Sigmoid colon (tissue), 7 donors: ENCODE data around the gene TANGO2. TPM values are rescaled to one million over a fixed set of nuclear protein-coding genes. Genes with fewer than 3 reads are reported as not detected.

Experiments
- DNase-seq: peaks from one replicate; pipeline ENCODE4 v3.0.0-alpha.2; 2019
- H3K27ac ChIP-seq, 4 donors: fragments of 200-600 bp; sonication (generic); one replicate each; pipeline ENCODE4 v1.5.1; 2016 to 2019; ENCODE audit warnings: mild to moderate bottlenecking in 1 of 4
- H3K27me3 ChIP-seq, 3 donors: fragments of 200-600 bp; sonication (generic); one replicate each; pipeline ENCODE4 v1.5.1; 2019; ENCODE audit warnings: mild to moderate bottlenecking in 1 of 3
- H3K36me3 ChIP-seq, 4 donors: fragments of 200-600 bp; sonication (generic); one replicate each; pipeline ENCODE4 v1.5.1; 2016 to 2019
- H3K4me1 ChIP-seq, 4 donors: fragments of 200-600 bp; sonication (generic); one replicate each; pipeline ENCODE4 v1.5.1; 2017 to 2019
- H3K4me3 ChIP-seq, 4 donors: fragments of 200-600 bp; sonication (generic); one replicate each; pipeline ENCODE4 v1.5.1; 2017 to 2019; ENCODE audit warnings: mild to moderate bottlenecking in 2 of 4, moderate library complexity in 1 of 4
- H3K9me3 ChIP-seq, 4 donors: fragments of 200-600 bp in 3 of 4; sonication (generic) in 3 of 4; one replicate each; pipeline versions ENCODE4 v1.5.1 to v1.6.1; 2013 to 2019
- EP300 ChIP-seq, 4 donors: sonication (generic); formaldehyde crosslinking; IDR thresholded peaks; one replicate each; pipeline ENCODE4 v1.6.1; 2017; ENCODE audit warnings: antibody characterized with exemption in 4 of 4
- POLR2A ChIP-seq, 2 donors: fragments of 450-650 bp; IDR thresholded peaks; one replicate each; pipeline ENCODE4 v1.6.1; 2016; ENCODE audit warnings: antibody characterized with exemption in 2 of 2, mild to moderate bottlenecking in 2 of 2, moderate library complexity in 2 of 2
- POLR2AphosphoS5 ChIP-seq, 4 donors: sonication (generic); formaldehyde crosslinking; IDR thresholded peaks; one replicate each; pipeline ENCODE4 v1.6.1; 2017; ENCODE audit warnings: antibody characterized with exemption in 4 of 4
- WGBS, 2 donors: extraction: QIAGEN DNeasy Blood & Tissue Kit; methylation state at CpG; one replicate each; pipeline ENCODE4 v1.1.7; 2013; 5-methylcytosine and 5-hydroxymethylcytosine counted together
- intact Hi-C: fragments of 100-400 bp; cut with DNase I; formaldehyde crosslinking; loops from one replicate; pipeline ENCODE4 v1.15.1; 2023
- polyA plus RNA-seq, 3 donors: library from polyadenylated mRNA; stranded (reverse); fragments of 200-250 nt; gene quantifications; one replicate each; pipeline ENCODE4 v1.2.3, GENCODE V29; 2013
- total RNA-seq, 4 donors: library from RNA; depleted of rRNA; stranded (reverse); fragments of >200 nt; gene quantifications; one replicate each; pipeline ENCODE4 v1.1.0, GENCODE V29; 2016
- TF ChIP-seq, protein P1 (sequence below), 4 experiments: fragments of 450-650 bp in 3 of 4; fragments of 200-600 bp in 1 of 4; IDR thresholded peaks; one replicate each; pipeline ENCODE4 v1.5.1; 2016 to 2019; ENCODE audit warnings: antibody characterized with exemption in 4 of 4, mild to moderate bottlenecking in 3 of 4, moderate library complexity in 2 of 4
- donor health status: healthy with polysubstance abuse.
- donor health status: Bipolar disorder and iron deficiency.
- donor health status: healthy.

The TANGO2 gene
- total and polyA plus RNA-seq, 7 donors: 24.2 to 46.2 (median 31.6) TPM

- intact Hi-C loops: no loop called here
- TF ChIP-seq POLR2A (IDR thresholded peaks at IDR 0.05): no peak
- TF ChIP-seq, protein P1, sequence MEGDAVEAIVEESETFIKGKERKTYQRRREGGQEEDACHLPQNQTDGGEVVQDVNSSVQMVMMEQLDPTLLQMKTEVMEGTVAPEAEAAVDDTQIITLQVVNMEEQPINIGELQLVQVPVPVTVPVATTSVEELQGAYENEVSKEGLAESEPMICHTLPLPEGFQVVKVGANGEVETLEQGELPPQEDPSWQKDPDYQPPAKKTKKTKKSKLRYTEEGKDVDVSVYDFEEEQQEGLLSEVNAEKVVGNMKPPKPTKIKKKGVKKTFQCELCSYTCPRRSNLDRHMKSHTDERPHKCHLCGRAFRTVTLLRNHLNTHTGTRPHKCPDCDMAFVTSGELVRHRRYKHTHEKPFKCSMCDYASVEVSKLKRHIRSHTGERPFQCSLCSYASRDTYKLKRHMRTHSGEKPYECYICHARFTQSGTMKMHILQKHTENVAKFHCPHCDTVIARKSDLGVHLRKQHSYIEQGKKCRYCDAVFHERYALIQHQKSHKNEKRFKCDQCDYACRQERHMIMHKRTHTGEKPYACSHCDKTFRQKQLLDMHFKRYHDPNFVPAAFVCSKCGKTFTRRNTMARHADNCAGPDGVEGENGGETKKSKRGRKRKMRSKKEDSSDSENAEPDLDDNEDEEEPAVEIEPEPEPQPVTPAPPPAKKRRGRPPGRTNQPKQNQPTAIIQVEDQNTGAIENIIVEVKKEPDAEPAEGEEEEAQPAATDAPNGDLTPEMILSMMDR (IDR thresholded peaks at IDR 0.05): no peak
- WGBS, 2 donors: 84% methylated on average over 10 of the region's 10 CpGs
- Histone ChIP-seq H3K27ac (no peak overlapping the region), H3K9me3 (no peaks in the 10 kb centered on the region), H3K4me1 (no peaks in the 10 kb centered on the region), H3K27me3 (no peaks in the 10 kb centered on the region), H3K36me3 (peaks cover 6 to 80% (median 41%) of the 10 kb centered on the region in 4 donors), H3K4me3 (no peak overlapping the region)
- no peak for DNase-seq
These were observed 38.3 kb downstream of the TANGO2 start for GRCh38 chr22:20058989-20059770.

DNA sequence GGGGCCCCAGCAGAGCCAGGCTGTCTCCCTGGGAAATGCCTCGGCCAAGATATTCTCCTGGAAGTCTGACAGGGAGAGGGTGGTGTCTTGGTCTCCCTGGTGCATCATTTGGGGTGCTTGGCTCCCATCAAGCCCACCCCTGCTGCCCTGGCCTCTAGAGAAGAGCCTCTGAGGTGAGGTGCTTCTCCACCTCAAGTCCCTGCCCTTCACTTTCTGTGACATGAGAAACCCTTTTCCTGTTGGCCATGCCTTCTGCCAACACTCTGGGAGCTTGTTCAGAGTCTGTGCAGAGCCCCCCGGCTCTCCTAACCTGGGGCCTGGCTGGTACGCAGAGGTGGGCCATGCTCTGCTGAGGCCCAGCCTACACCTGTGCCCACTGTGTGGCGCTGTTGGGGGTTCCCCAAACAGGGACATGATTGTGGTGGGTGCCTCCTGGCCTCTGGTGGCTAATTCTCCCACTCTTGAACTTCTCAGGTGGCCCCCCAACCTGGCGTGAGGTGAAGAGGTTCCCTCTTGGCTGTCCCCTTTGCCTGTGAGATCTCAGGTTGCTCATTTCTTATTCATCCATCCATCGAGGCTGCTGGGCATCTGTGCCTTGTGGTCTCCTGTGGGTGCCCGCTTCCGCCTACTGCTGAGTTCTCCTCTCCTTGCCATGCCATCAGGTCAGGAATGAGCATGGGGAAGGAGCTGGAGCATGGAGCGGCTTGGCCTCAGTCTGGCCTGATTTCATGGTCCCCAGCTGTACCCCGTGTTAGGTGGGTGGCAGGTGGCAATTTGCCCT lies 40.0 kb downstream of the TANGO2 start:
- no peaks in the 10 kb centered on the region for H3K9me3 ChIP-seq
- WGBS, 2 donors: 94% methylated on average over 10 of the region's 10 CpGs
- intact Hi-C loops: no loop called here
- no peak for TF ChIP-seq POLR2AphosphoS5 (IDR thresholded peaks at IDR 0.05)
- TF ChIP-seq, protein P1 (IDR thresholded peaks at IDR 0.05): no peak
- TF ChIP-seq POLR2A (IDR thresholded peaks at IDR 0.05): no peak
- TF ChIP-seq EP300 (IDR thresholded peaks at IDR 0.05): no peak
- H3K27ac ChIP-seq: no peak overlapping the region
- H3K4me1 ChIP-seq: no peaks in the 10 kb centered on the region
- no peak for DNase-seq
- peaks cover 0 to 72% (median 35%) of the 10 kb centered on the region in 4 donors for H3K36me3 ChIP-seq
- no peaks in the 10 kb centered on the region for H3K27me3 ChIP-seq
- no peak overlapping the region for H3K4me3 ChIP-seq

GRCh38 chr22:20061481-20061861 lies 40.6 kb downstream of the TANGO2 start:
- WGBS, 2 donors: 91 to 93% methylated on average over 11 of the region's 11 CpGs
- H3K4me1 ChIP-seq: no peaks in the 10 kb centered on the region
- intact Hi-C loops: no loop called here
- H3K36me3 ChIP-seq: peaks cover 0 to 67% (median 30%) of the 10 kb centered on the region in 4 donors
- H3K4me3 ChIP-seq: no peak overlapping the region
- H3K27ac ChIP-seq: no peak overlapping the region
- H3K9me3 ChIP-seq: no peaks in the 10 kb centered on the region
- no peaks in the 10 kb centered on the region for H3K27me3 ChIP-seq
- DNase-seq: no peak
- TF ChIP-seq POLR2A (IDR thresholded peaks at IDR 0.05) (no peak), EP300 (IDR thresholded peaks at IDR 0.05) (no peak)
- TF ChIP-seq, protein P1 (IDR thresholded peaks at IDR 0.05): no peak

DNA sequence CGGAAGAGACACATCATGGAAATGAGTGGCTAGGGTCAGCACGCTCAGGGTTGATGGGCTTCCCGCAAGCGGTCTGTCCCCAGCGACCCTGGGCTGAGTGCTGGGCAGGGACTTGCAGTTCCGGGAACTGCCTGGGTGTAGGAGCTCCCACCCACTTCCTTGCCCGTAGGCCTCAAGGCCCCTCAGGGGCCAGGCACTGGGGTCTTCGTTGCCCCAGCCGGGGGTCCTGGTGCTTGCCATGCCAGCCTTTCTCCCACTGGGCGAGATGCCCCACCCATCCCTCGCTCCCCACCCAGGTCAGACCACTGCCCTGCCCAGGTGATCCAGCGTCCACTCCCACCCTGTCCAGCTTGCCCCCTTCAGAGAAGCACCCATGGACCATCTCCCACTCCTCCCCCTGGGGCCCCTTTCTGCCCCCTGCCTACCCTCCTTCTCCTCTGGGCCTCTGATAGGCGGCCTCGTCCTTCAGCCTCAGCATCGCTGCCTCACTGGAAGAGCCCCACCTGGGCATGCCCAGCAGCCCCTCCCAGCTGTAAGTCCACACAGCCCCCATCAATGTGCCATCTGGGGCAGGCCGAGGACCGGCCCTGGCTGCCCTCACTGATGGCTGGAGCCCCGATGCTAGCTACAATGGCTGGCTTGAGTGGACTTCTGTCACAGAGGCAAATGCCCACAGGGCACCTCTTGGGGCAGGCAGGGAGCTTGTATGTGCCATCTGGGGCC lies 41.3 kb downstream of the TANGO2 start:
- intact Hi-C loops: no loop called here
- TF ChIP-seq, protein P1 (IDR thresholded peaks at IDR 0.05): no peak
- TF ChIP-seq POLR2AphosphoS5 (IDR thresholded peaks at IDR 0.05) (no peak), POLR2A (IDR thresholded peaks at IDR 0.05) (no peak), EP300 (IDR thresholded peaks at IDR 0.05) (no peak)
- H3K27me3 ChIP-seq: no peaks in the 10 kb centered on the region
- DNase-seq: no peak
- H3K36me3 ChIP-seq: peaks cover 0 to 59% (median 27%) of the 10 kb centered on the region in 4 donors
- no peaks in the 10 kb centered on the region for H3K4me1 ChIP-seq
- H3K9me3 ChIP-seq: no peaks in the 10 kb centered on the region
- 97% methylated on average over 18 of the region's 18 CpGs for WGBS, 2 donors
- H3K27ac ChIP-seq: no peak overlapping the region
- no peak overlapping the region for H3K4me3 ChIP-seq
